Hepatocyte (in vitro differentiated cells): ENCODE measurements around the gene LCN12.

ENCODE experiments used
- EZH2 ChIP-seq: fragments of 200-600 bp; sonication (generic); IDR thresholded peaks from 2 replicates; pipeline ENCODE4 v1.6.1; 2016; ENCODE audit warnings: antibody characterized with exemption, mild to moderate bottlenecking, borderline replicate concordance
- EZH2phosphoT487 ChIP-seq: fragments of 200-600 bp; sonication (generic); IDR thresholded peaks from one replicate; pipeline ENCODE4 v1.6.1; 2018; ENCODE audit warnings: antibody characterized with exemption, mild to moderate bottlenecking, low read depth, moderate library complexity; ENCODE audit not compliant: unreplicated experiment, severe bottlenecking
- TF ChIP-seq, protein P1 (sequence below): fragments of 200-600 bp; sonication (generic); IDR thresholded peaks from 2 replicates; pipeline ENCODE4 v1.5.1; 2016; ENCODE audit warnings: antibody characterized with exemption, mild to moderate bottlenecking; ENCODE audit not compliant: poor library complexity

DNA sequence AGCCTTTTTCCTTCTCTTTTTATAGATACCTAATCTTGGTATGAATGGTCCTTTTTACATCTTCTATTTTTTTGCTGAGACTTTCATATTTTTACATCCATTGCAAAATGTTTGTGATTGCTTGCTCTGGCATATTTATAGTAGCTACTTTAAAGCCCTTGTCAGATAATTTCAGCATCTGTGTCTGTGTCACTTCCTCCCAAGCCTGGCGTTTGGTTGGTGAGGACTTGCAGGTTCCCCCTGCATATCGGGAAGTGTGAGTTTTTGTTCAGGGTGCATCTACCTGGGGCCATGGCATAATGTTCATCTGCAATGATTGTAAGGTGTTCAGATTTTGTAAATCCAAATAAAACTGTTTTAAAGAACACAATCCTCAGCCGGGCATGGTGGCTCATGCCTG lies 16.4 kb upstream of the LCN12 start:
- TF ChIP-seq, protein P1, sequence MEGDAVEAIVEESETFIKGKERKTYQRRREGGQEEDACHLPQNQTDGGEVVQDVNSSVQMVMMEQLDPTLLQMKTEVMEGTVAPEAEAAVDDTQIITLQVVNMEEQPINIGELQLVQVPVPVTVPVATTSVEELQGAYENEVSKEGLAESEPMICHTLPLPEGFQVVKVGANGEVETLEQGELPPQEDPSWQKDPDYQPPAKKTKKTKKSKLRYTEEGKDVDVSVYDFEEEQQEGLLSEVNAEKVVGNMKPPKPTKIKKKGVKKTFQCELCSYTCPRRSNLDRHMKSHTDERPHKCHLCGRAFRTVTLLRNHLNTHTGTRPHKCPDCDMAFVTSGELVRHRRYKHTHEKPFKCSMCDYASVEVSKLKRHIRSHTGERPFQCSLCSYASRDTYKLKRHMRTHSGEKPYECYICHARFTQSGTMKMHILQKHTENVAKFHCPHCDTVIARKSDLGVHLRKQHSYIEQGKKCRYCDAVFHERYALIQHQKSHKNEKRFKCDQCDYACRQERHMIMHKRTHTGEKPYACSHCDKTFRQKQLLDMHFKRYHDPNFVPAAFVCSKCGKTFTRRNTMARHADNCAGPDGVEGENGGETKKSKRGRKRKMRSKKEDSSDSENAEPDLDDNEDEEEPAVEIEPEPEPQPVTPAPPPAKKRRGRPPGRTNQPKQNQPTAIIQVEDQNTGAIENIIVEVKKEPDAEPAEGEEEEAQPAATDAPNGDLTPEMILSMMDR: no peak
- TF ChIP-seq EZH2 (no peak), EZH2phosphoT487 (no peak)
